22Rv1 (cell line): Measurements from ENCODE around the gene CFAP99.

Experiments used
- H3K27ac ChIP-seq: fragments of 450-650 bp; 2 replicates; pipeline ENCODE4 v1.5.1; 2017
- CTCF ChIP-seq: fragments of 450-650 bp; IDR thresholded peaks from 2 replicates; pipeline ENCODE4 v1.5.1; 2017; ENCODE audit warnings: mild to moderate bottlenecking
- ZFX ChIP-seq: fragments of 450-650 bp; IDR thresholded peaks from 2 replicates; pipeline ENCODE4 v1.6.1; 2017; ENCODE audit warnings: antibody characterized with exemption, borderline replicate concordance

Gene CFAP99

GRCh38 chr4:2507855-2508254, 89.1 kb downstream of the CFAP99 start:
- H3K27ac ChIP-seq, result no peak overlapping the region
- no peak for TF ChIP-seq ZFX
- no peak for TF ChIP-seq CTCF

GRCh38 chr4:2510351-2511259, 91.8 kb downstream of the CFAP99 start:
- TF ChIP-seq CTCF (no peak), ZFX (no peak)
- no peak overlapping the region for H3K27ac ChIP-seq

- TF ChIP-seq ZFX, result no peak
- TF ChIP-seq CTCF, result no peak
- H3K27ac ChIP-seq, result no peak overlapping the region
These were observed 92.9 kb downstream of the CFAP99 start for GRCh38 chr4:2511645-2512131.
